ENCODE data around the gene IGDCC3.

The IGDCC3 gene

GRCh38 chr15:65333148-65333820 is 44.5 kb downstream of the IGDCC3 start:
- no peak overlapping the region for H3K4me3 ChIP-seq (ENCODE audit: low read depth, low read length)
- no peak for DNase-seq (ENCODE audit: low read depth, low spot score)
- in situ Hi-C loops (cut with HindIII; ENCODE audit: low sequenced_read_pairs): no loop called here
- TF ChIP-seq, protein P1, sequence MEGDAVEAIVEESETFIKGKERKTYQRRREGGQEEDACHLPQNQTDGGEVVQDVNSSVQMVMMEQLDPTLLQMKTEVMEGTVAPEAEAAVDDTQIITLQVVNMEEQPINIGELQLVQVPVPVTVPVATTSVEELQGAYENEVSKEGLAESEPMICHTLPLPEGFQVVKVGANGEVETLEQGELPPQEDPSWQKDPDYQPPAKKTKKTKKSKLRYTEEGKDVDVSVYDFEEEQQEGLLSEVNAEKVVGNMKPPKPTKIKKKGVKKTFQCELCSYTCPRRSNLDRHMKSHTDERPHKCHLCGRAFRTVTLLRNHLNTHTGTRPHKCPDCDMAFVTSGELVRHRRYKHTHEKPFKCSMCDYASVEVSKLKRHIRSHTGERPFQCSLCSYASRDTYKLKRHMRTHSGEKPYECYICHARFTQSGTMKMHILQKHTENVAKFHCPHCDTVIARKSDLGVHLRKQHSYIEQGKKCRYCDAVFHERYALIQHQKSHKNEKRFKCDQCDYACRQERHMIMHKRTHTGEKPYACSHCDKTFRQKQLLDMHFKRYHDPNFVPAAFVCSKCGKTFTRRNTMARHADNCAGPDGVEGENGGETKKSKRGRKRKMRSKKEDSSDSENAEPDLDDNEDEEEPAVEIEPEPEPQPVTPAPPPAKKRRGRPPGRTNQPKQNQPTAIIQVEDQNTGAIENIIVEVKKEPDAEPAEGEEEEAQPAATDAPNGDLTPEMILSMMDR (IDR thresholded peaks at IDR 0.05; ENCODE audit: low read depth, low read length): no peak

- in situ Hi-C loops (cut with HindIII; ENCODE audit: low sequenced_read_pairs): no loop called here
- DNase-seq (ENCODE audit: low read depth, low spot score): no peak
- H3K4me3 ChIP-seq (ENCODE audit: low read depth, low read length): no peak overlapping the region
- TF ChIP-seq, protein P1 (IDR thresholded peaks at IDR 0.05; ENCODE audit: low read depth, low read length): no peak
Measured at GRCh38 chr15:65332391-65333147, 45.2 kb downstream of the IGDCC3 start.

DNA sequence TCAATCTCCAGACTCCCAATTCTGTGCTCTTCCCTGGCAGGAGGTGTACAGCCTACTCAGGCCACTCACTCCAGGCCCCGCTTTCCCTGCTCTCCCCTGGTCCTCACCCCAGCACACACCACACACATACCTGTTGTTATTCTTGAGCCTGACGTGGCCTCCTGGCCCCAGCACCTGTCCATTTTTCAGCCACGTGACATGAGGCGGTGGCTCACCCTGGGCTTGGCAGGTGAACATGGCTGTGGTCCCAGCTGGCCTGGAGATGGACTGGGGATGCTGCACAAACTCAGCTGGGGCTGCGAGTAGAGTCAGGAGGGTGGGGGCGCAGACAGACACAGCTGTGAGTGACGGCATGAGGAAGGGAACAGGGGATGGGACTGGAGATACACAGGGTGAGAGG is 46.0 kb downstream of the IGDCC3 start:
- in situ Hi-C loops (cut with HindIII; ENCODE audit: low sequenced_read_pairs): no loop called here
- TF ChIP-seq, protein P1 (IDR thresholded peaks at IDR 0.05; ENCODE audit: low read depth, low read length): no peak
- DNase-seq (ENCODE audit: low read depth, low spot score): no peak
- no peak overlapping the region for H3K4me3 ChIP-seq (ENCODE audit: low read depth, low read length)

DNA sequence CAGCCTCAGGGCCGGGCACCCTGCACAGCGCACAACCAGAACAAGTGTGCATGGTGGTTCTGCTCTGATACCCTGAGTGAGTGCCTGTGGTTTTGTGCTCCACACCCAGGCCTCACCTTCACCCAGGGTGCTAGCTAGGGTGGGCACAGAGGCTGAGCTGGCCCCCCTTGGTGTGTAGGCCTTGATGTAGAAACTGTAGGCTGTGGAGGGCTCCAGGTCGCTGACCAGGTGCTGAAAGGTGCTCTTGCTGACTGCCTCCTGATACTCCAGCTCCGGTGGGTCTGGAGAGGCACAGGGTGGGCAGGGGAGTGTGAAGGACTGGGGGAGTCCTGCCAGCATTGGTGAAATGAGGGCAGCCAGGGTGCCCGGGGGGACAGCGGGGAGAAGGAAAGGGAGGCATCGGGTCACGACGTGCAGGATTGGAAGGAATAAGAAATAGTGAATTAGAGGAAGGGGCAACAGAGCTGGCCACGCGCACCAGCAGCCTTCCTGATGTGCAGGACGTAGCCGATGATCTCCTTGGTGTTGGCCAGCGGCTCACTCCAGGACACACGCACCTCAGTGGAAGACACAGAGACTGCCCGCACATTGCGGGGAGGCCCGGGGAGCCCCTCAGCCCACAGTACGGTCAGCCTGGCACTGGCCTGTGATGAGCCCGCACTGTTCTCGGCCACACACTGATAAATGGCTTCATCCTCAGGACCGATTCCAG is 46.7 kb downstream of the IGDCC3 start:
- no peak overlapping the region for H3K4me3 ChIP-seq (ENCODE audit: low read depth, low read length)
- TF ChIP-seq, protein P1 (IDR thresholded peaks at IDR 0.05; ENCODE audit: low read depth, low read length): no peak
- DNase-seq (ENCODE audit: low read depth, low spot score): no peak
- in situ Hi-C loops (cut with HindIII; ENCODE audit: low sequenced_read_pairs): no loop called here

GRCh38 chr15:65329984-65330735 is 47.6 kb downstream of the IGDCC3 start:
- TF ChIP-seq, protein P1 (IDR thresholded peaks at IDR 0.05; ENCODE audit: low read depth, low read length): no peak
- H3K4me3 ChIP-seq (ENCODE audit: low read depth, low read length): no peak overlapping the region
- in situ Hi-C loops (cut with HindIII; ENCODE audit: low sequenced_read_pairs): no loop called here
- no peak for DNase-seq (ENCODE audit: low read depth, low spot score)

Measured in astrocyte of the spinal cord (primary cell).